Large intestine (tissue), 12 donors: ENCODE results near the gene KIAA0319L. TPM values are rescaled to one million over a fixed set of nuclear protein-coding genes. Genes with fewer than 3 reads are reported as not detected.

Experiments used
- DNase-seq, 2 donors: peaks; one replicate each; pipeline versions ENCODE4 v3.0.0 to v3.0.0-alpha.2; 2013
- H3K27ac ChIP-seq: one replicate; pipeline ENCODE4 v1.5.1; 2013; ENCODE audit warnings: low read length
- H3K27me3 ChIP-seq: 2 replicates; pipeline ENCODE4 v1.6.1; 2013; ENCODE audit warnings: low read length; ENCODE audit not compliant: control insufficient read depth, insufficient read depth
- H3K36me3 ChIP-seq: 2 replicates; pipeline ENCODE4 v1.6.1; 2013; ENCODE audit warnings: low read length; ENCODE audit not compliant: control insufficient read depth, insufficient read depth
- H3K4me1 ChIP-seq: one replicate; pipeline ENCODE4 v1.6.1; 2013; ENCODE audit warnings: low read length; ENCODE audit not compliant: control insufficient read depth, insufficient read depth
- H3K4me3 ChIP-seq: one replicate; pipeline ENCODE4 v1.5.1; 2013; ENCODE audit warnings: low read length
- H3K9me3 ChIP-seq: one replicate; pipeline ENCODE4 v1.6.1; 2013; ENCODE audit warnings: mild to moderate bottlenecking, low read depth, low read length, moderate library complexity; ENCODE audit not compliant: control insufficient read depth
- WGBS: methylation state at CpG from one replicate; pipeline ENCODE4 v1.1.5; 2013; ENCODE audit warnings: low lambda C conversion rate; ENCODE audit not compliant: insufficient coverage; 5-methylcytosine and 5-hydroxymethylcytosine counted together
- long read RNA-seq, 11 donors: transcript quantifications; one replicate each; lab custom pipeline, GENCODE V29; 2026
- polyA plus RNA-seq: library from polyadenylated mRNA; unstranded; fragments of 120-200 nt; gene quantifications from one replicate; pipeline ENCODE4 v1.2.1, GENCODE V29; 2013

Gene KIAA0319L
- 60.3 TPM for polyA plus RNA-seq
- long read RNA-seq, donor 1, full-length matches to known transcripts = 4 of 4 reads
- long read RNA-seq, donor 1, partial matches to known transcripts = 0 of 4 reads
- long read RNA-seq, donor 1, other reads (novel, unspliced or antisense) = 0 of 4 reads
- long read RNA-seq, donor 2, full-length matches to known transcripts = 5 of 26 reads
- long read RNA-seq, donor 2, partial matches to known transcripts = 21 of 26 reads
- long read RNA-seq, donor 2, other reads (novel, unspliced or antisense) = 0 of 26 reads
- long read RNA-seq, donor 3 = 0 reads
- long read RNA-seq, donor 4 = 0 reads
- long read RNA-seq, donor 5, full-length matches to known transcripts = 2 of 2 reads
- long read RNA-seq, donor 5, partial matches to known transcripts = 0 of 2 reads
- long read RNA-seq, donor 5, other reads (novel, unspliced or antisense) = 0 of 2 reads
- long read RNA-seq, donor 6, full-length matches to known transcripts = 7 of 13 reads
- long read RNA-seq, donor 6, partial matches to known transcripts = 6 of 13 reads
- long read RNA-seq, donor 6, other reads (novel, unspliced or antisense) = 0 of 13 reads
- long read RNA-seq, donor 7, partial matches to known transcripts = 0 of 3 reads
- long read RNA-seq, donor 7, other reads (novel, unspliced or antisense) = 0 of 3 reads
- long read RNA-seq, donor 8, full-length matches to known transcripts = 7 of 31 reads
- long read RNA-seq, donor 8, partial matches to known transcripts = 24 of 31 reads
- long read RNA-seq, donor 8, other reads (novel, unspliced or antisense) = 0 of 31 reads
- long read RNA-seq, donor 9, full-length matches to known transcripts = 3 of 3 reads
- long read RNA-seq, donor 9, partial matches to known transcripts = 0 of 3 reads
- long read RNA-seq, donor 9, other reads (novel, unspliced or antisense) = 0 of 3 reads
- long read RNA-seq, donor 10, full-length matches to known transcripts = 6 of 13 reads
- long read RNA-seq, donor 10, partial matches to known transcripts = 7 of 13 reads
- long read RNA-seq, donor 10, other reads (novel, unspliced or antisense) = 0 of 13 reads
- long read RNA-seq, donor 11, full-length matches to known transcripts = 4 of 29 reads
- long read RNA-seq, donor 11, partial matches to known transcripts = 25 of 29 reads
- long read RNA-seq, donor 11, other reads (novel, unspliced or antisense) = 0 of 29 reads

GRCh38 chr1:35557118-35557610 is at the start of gene KIAA0319L:
KIAA0319L (minus strand) TSS chr1:35557403; CDS start chr1:35554491, 2,912 bp downstream.
- H3K4me1 ChIP-seq = peaks cover 18% of the 10 kb centered on the region

GRCh38 chr1:35605867-35606182 is 48.6 kb upstream of the KIAA0319L start:
- Histone ChIP-seq H3K27ac (no peak overlapping the region), H3K4me1 (no peaks in the 10 kb centered on the region), H3K4me3 (no peak overlapping the region), H3K36me3 (peaks cover 59% of the 10 kb centered on the region), H3K27me3 (no peaks in the 10 kb centered on the region), H3K9me3 (no peaks in the 10 kb centered on the region)
- 80% methylated on average over 1 of the region's 4 CpGs for WGBS
- no peak for DNase-seq

More at GRCh38 chr1:35557118-35557610, at the start of gene KIAA0319L:
- peaks cover 2% of the 10 kb centered on the region for H3K9me3 ChIP-seq
- WGBS = no CpG with 5 or more reads among the region's 39 CpGs
- H3K36me3 ChIP-seq = peaks cover 25% of the 10 kb centered on the region
- peak within 1 kb of the TSS; percentile 90 for H3K27ac ChIP-seq
- H3K27me3 ChIP-seq = no peaks in the 10 kb centered on the region
- H3K4me3 ChIP-seq = peak within 1 kb of the TSS; percentile 68
- DNase-seq = peak in 1 of 2 donors; percentile 37

GRCh38 chr1:35605071-35605866 is 48.1 kb upstream of the KIAA0319L start:
- WGBS = no CpG with 5 or more reads among the region's 6 CpGs
- DNase-seq = no peak
- Histone ChIP-seq H3K27ac (no peak overlapping the region), H3K4me1 (no peaks in the 10 kb centered on the region), H3K27me3 (no peaks in the 10 kb centered on the region), H3K36me3 (peaks cover 59% of the 10 kb centered on the region), H3K4me3 (no peak overlapping the region), H3K9me3 (no peaks in the 10 kb centered on the region)

- WGBS = no CpG with 5 or more reads among the region's 4 CpGs
- H3K9me3 ChIP-seq = no peaks in the 10 kb centered on the region
- H3K36me3 ChIP-seq = peaks cover 52% of the 10 kb centered on the region
Observed at GRCh38 chr1:35603941-35604340, 46.7 kb upstream of the KIAA0319L start.

GRCh38 chr1:35603468-35603867 is 46.3 kb upstream of the KIAA0319L start:
- Histone ChIP-seq H3K27ac (no peak overlapping the region), H3K4me1 (no peaks in the 10 kb centered on the region), H3K36me3 (peaks cover 48% of the 10 kb centered on the region), H3K27me3 (no peaks in the 10 kb centered on the region), H3K4me3 (no peak overlapping the region), H3K9me3 (no peaks in the 10 kb centered on the region)
- WGBS = 100% methylated on average over 1 of the region's 3 CpGs
- DNase-seq = no peak

More at GRCh38 chr1:35603941-35604340, 46.7 kb upstream of the KIAA0319L start:
- Histone ChIP-seq H3K27ac (no peak overlapping the region), H3K4me3 (no peak overlapping the region), H3K27me3 (no peaks in the 10 kb centered on the region), H3K4me1 (no peaks in the 10 kb centered on the region)
- DNase-seq = no peak

- Histone ChIP-seq H3K4me1 (no peaks in the 10 kb centered on the region), H3K27me3 (no peaks in the 10 kb centered on the region), H3K9me3 (no peaks in the 10 kb centered on the region), H3K4me3 (no peak overlapping the region), H3K36me3 (peaks cover 40% of the 10 kb centered on the region), H3K27ac (no peak overlapping the region)
- DNase-seq = no peak
- WGBS = 100% methylated on average over 1 of the region's 3 CpGs
Observed at GRCh38 chr1:35600593-35600992, 43.4 kb upstream of the KIAA0319L start.

GRCh38 chr1:35599411-35599810 is 42.2 kb upstream of the KIAA0319L start:
- H3K27me3 ChIP-seq = no peaks in the 10 kb centered on the region
- no peaks in the 10 kb centered on the region for H3K9me3 ChIP-seq
- DNase-seq = no peak
- H3K36me3 ChIP-seq = peaks cover 29% of the 10 kb centered on the region
- H3K4me3 ChIP-seq = no peak overlapping the region
- H3K4me1 ChIP-seq = no peaks in the 10 kb centered on the region
- no peak overlapping the region for H3K27ac ChIP-seq
- 88% methylated on average over 2 of the region's 3 CpGs for WGBS

- no peaks in the 10 kb centered on the region for H3K4me1 ChIP-seq
- H3K27me3 ChIP-seq = no peaks in the 10 kb centered on the region
- H3K4me3 ChIP-seq = no peak overlapping the region
- peaks cover 25% of the 10 kb centered on the region for H3K36me3 ChIP-seq
- DNase-seq = no peak
- H3K9me3 ChIP-seq = no peaks in the 10 kb centered on the region
- no peak overlapping the region for H3K27ac ChIP-seq
- WGBS = no CpG with 5 or more reads among the region's 2 CpGs
Observed at GRCh38 chr1:35598895-35599294, 41.7 kb upstream of the KIAA0319L start.

- no CpG with 5 or more reads among the region's 5 CpGs for WGBS
- H3K36me3 ChIP-seq = peaks cover 17% of the 10 kb centered on the region
- peaks cover 8% of the 10 kb centered on the region for H3K4me1 ChIP-seq
- H3K27ac ChIP-seq = no peak overlapping the region
- no peak overlapping the region for H3K4me3 ChIP-seq
- no peaks in the 10 kb centered on the region for H3K27me3 ChIP-seq
- DNase-seq = no peak
- H3K9me3 ChIP-seq = no peaks in the 10 kb centered on the region
Observed at GRCh38 chr1:35597870-35598269, 40.7 kb upstream of the KIAA0319L start.
